Fibroblast of pulmonary artery (primary cell): ENCODE results near the gene MYH3.

Experiments used
- DNase-seq: peaks from one replicate; pipeline ENCODE4 v3.0.0-alpha.2; 2010; ENCODE audit warnings: low read depth
- H3K4me3 ChIP-seq: replicated peaks from 2 replicates; pipeline ENCODE4 v1.5.1; 2011; ENCODE audit warnings: low read depth, mild to moderate bottlenecking, control low read depth, low read length, moderate library complexity
- CTCF ChIP-seq: IDR thresholded peaks from 2 replicates; pipeline ENCODE4 v1.5.1; 2011; ENCODE audit warnings: mild to moderate bottlenecking, control low read depth, low read length, inconsistent platforms; ENCODE audit errors: missing control alignments

Gene MYH3

GRCh38 chr17:10649602-10650001 is 7.5 kb downstream of the MYH3 start:
- TF ChIP-seq CTCF = no peak
- no peak overlapping the region for H3K4me3 ChIP-seq
- DNase-seq = no peak

GRCh38 chr17:10648956-10649355 is 8.2 kb downstream of the MYH3 start:
- no peak for TF ChIP-seq CTCF
- DNase-seq = peak; percentile 21
- H3K4me3 ChIP-seq = no peak overlapping the region

DNA sequence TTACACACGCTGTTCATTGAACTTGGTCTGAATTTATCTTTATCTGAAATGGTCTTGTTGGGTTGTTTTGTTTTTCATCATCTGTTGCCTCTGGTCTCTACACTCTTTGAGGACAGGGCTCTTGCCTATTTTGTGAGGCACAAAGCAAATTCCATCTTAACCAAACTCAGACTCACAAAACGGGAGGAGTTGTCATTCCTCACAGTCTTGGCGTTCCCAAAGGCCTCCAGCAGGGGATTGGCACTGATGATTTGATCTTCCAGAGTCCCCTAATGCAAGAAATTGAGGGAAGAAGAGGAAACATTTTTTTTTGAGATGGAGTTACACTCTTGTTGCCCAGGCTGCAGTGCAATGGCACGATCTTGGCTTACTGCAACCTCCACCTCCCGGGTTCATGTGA is 8.7 kb downstream of the MYH3 start:
- no peak overlapping the region for H3K4me3 ChIP-seq
- no peak for TF ChIP-seq CTCF
- no peak for DNase-seq

GRCh38 chr17:10646392-10646990 is 10.6 kb downstream of the MYH3 start:
- peak; percentile 89 for TF ChIP-seq CTCF
- DNase-seq = peak; percentile 80
- H3K4me3 ChIP-seq = no peak overlapping the region

DNA sequence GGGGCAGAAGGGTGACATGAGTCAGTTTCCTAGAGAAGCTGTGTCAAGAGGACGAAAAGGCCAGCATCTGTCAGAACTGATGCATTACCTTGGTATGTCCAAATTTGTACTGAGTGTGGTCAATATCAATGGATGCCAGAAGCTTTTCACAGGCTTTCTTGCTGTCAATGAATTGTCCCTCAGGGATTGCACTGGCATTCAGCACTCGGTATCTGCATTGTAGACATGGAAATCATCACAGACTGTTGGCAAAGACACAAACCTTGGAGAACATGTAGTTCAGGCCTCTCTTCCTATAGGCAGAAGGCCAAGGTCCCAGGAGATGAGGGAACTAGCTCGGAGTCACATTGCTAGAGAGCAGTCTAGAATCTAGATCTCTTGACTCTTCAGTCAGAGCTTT is 16.6 kb downstream of the MYH3 start:
- peak; percentile 6 for DNase-seq
- TF ChIP-seq CTCF = no peak
- H3K4me3 ChIP-seq = no peak overlapping the region

DNA sequence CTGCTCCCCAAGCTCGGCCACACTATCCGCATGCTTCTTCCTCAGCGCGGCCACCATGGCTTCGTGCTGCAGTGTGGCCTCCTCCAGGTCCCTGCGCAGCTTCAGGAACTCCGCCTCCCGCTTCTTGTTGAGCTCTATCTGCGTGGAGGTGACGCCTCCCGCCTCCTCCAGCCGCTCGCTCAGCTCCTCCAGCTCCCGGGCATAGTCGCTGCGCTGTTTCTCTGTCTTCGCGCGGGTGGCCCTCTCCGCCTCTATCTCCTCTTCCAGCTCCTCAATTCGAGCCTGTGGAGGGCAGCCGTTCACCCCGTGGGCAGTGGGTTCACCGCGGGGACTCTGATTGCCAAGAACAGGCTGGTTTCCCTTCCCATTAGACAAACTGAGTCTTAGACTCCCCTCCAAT is 19.0 kb downstream of the MYH3 start:
- no peak for TF ChIP-seq CTCF
- H3K4me3 ChIP-seq = no peak overlapping the region
- no peak for DNase-seq

DNA sequence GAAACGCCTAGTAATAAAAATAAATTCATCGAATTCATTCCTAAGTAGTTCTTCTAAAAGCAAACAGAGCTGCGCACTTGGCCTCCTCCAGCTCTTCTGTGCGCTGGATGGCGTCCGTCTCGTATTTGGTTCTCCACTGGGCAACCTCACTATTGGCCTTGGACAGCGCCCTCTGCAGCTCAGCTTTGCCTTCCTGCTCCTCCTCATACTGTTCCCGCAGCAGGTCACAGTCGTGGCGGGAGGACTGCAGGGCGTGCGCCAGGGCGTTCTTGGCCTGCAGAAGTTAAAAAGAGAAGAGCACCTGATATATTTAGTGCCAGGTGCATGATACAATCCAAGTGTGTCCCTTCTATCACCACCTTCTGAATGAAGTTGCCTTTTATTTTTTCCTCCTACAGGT is 21.8 kb downstream of the MYH3 start:
- TF ChIP-seq CTCF = no peak
- DNase-seq = no peak
- no peak overlapping the region for H3K4me3 ChIP-seq
